ENCODE data around the gene BTBD9. TPM values are rescaled to one million over a fixed set of nuclear protein-coding genes. Genes with fewer than 3 reads are reported as not detected.

BTBD9 gene
- total RNA-seq, 2 donors from 2014 or later, result 15.3 to 23.6 TPM

- H3K36me3 ChIP-seq, result no peaks in the 10 kb centered on the region
- no peak overlapping the region for H3K27ac ChIP-seq
- no peak overlapping the region for H3K9ac ChIP-seq (ENCODE audit: low read depth in 2 of 2, low read length in 2 of 2)
- TF ChIP-seq, protein P1, sequence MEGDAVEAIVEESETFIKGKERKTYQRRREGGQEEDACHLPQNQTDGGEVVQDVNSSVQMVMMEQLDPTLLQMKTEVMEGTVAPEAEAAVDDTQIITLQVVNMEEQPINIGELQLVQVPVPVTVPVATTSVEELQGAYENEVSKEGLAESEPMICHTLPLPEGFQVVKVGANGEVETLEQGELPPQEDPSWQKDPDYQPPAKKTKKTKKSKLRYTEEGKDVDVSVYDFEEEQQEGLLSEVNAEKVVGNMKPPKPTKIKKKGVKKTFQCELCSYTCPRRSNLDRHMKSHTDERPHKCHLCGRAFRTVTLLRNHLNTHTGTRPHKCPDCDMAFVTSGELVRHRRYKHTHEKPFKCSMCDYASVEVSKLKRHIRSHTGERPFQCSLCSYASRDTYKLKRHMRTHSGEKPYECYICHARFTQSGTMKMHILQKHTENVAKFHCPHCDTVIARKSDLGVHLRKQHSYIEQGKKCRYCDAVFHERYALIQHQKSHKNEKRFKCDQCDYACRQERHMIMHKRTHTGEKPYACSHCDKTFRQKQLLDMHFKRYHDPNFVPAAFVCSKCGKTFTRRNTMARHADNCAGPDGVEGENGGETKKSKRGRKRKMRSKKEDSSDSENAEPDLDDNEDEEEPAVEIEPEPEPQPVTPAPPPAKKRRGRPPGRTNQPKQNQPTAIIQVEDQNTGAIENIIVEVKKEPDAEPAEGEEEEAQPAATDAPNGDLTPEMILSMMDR (IDR thresholded peaks at IDR 0.05), result no peak
- H3K4me3 ChIP-seq, result no peak overlapping the region
- H3K27me3 ChIP-seq, result no peaks in the 10 kb centered on the region
- no peak for DNase-seq
- no peaks in the 10 kb centered on the region for H3K9me3 ChIP-seq
- H3K4me1 ChIP-seq, result no peaks in the 10 kb centered on the region
- intact Hi-C loops (cut with DNase I), result no loop called here
These were observed 450.9 kb downstream of the BTBD9 start for GRCh38 chr6:38188677-38189335.

DNA sequence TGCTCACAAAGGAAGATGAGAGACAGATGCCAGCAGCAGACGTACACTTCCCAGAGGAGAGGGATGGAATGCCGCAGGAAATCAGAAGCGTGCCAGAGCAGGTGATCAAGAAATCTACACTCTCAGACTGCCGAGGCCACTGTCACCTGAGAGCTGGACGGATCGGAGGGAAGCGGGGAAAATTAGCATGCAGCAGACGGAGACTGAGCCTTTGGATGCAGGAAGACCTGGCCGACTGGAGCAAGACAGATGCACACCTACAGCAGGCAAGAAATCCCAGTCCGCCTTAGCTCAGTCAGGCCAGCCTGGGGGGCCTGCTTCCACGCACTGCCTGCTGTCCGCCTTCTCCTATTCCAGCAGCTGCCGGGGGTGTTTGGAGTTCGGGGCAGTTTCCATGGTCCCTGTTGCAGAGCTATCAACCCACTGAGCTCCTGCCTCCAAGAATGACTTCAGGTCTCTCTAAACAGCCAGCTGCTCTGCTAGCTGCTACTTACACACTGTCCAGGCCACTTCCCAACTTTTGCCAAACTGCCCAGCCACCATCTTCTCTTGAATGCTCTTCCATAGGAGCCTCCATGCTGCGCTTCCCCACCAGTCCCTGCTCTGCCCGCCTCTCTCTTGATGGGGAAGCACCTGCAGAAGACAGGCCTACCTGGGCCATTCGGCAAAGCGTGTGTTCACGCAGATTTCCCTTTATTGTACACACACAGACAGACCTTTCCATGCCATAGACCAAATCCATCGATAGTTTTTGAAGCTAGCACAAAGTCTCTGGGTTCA lies 451.7 kb downstream of the BTBD9 start:
- no peak overlapping the region for H3K4me3 ChIP-seq
- H3K9ac ChIP-seq (ENCODE audit: low read depth in 2 of 2, low read length in 2 of 2), result no peak overlapping the region
- no peaks in the 10 kb centered on the region for H3K36me3 ChIP-seq
- no peaks in the 10 kb centered on the region for H3K27me3 ChIP-seq
- H3K4me1 ChIP-seq, result no peaks in the 10 kb centered on the region
- no peak for DNase-seq
- no peaks in the 10 kb centered on the region for H3K9me3 ChIP-seq
- intact Hi-C loops (cut with DNase I), result no loop called here
- H3K27ac ChIP-seq, result no peak overlapping the region
- TF ChIP-seq, protein P1 (IDR thresholded peaks at IDR 0.05), result no peak

GRCh38 chr6:38187325-38187724 lies 452.4 kb downstream of the BTBD9 start:
- intact Hi-C loops (cut with DNase I), result no loop called here
- Histone ChIP-seq H3K36me3 (no peaks in the 10 kb centered on the region), H3K27ac (no peak overlapping the region), H3K9ac (ENCODE audit: low read depth in 2 of 2, low read length in 2 of 2) (no peak overlapping the region), H3K27me3 (no peaks in the 10 kb centered on the region), H3K9me3 (no peaks in the 10 kb centered on the region), H3K4me3 (no peak overlapping the region), H3K4me1 (no peaks in the 10 kb centered on the region)
- DNase-seq, result no peak
- TF ChIP-seq, protein P1 (IDR thresholded peaks at IDR 0.05), result no peak

GRCh38 chr6:38185752-38186151 lies 454.0 kb downstream of the BTBD9 start:
- TF ChIP-seq, protein P1 (IDR thresholded peaks at IDR 0.05), result no peak
- Histone ChIP-seq H3K9ac (ENCODE audit: low read depth in 2 of 2, low read length in 2 of 2) (no peak overlapping the region), H3K9me3 (no peaks in the 10 kb centered on the region), H3K27me3 (no peaks in the 10 kb centered on the region), H3K36me3 (no peaks in the 10 kb centered on the region), H3K4me3 (no peak overlapping the region), H3K4me1 (no peaks in the 10 kb centered on the region), H3K27ac (no peak overlapping the region)
- DNase-seq, result no peak
- intact Hi-C loops (cut with DNase I), result no loop called here

DNA sequence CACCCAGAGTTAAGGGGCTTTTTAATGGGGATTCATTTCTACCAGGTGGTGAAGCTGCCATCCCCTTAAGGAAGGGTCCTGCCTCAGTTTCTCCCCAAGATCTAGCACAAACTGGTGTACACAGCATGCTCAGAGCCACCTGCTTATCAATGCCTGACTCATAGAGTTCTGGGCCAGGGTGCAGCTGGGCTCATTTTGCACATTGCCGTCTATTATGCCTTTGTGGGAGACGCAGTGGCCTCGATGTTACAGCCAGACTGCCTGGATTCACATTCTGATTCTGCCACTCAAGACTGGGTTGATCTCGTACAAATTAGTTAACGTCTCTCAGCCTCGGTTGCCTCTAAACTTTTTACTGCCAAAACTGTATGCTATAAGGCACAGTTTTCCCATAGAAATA lies 454.5 kb downstream of the BTBD9 start:
- H3K9ac ChIP-seq (ENCODE audit: low read depth in 2 of 2, low read length in 2 of 2), result no peak overlapping the region
- H3K4me1 ChIP-seq, result no peaks in the 10 kb centered on the region
- H3K27ac ChIP-seq, result no peak overlapping the region
- intact Hi-C loops (cut with DNase I), result no loop called here
- TF ChIP-seq, protein P1 (IDR thresholded peaks at IDR 0.05), result no peak
- H3K9me3 ChIP-seq, result no peaks in the 10 kb centered on the region
- DNase-seq, result no peak
- no peaks in the 10 kb centered on the region for H3K36me3 ChIP-seq
- no peak overlapping the region for H3K4me3 ChIP-seq
- no peaks in the 10 kb centered on the region for H3K27me3 ChIP-seq

Measured in colonic mucosa (tissue), 4 donors.